GM18498 (cell line): Measurements from ENCODE around the gene LRP6.

Source experiments
- ATAC-seq: cut with Tn5 transposase; IDR thresholded peaks from one replicate; pipeline ENCODE4 v1.9.1; 2021; ENCODE audit warnings: mild to moderate bottlenecking, moderate library complexity; ENCODE audit not compliant: unreplicated experiment

Gene LRP6

DNA sequence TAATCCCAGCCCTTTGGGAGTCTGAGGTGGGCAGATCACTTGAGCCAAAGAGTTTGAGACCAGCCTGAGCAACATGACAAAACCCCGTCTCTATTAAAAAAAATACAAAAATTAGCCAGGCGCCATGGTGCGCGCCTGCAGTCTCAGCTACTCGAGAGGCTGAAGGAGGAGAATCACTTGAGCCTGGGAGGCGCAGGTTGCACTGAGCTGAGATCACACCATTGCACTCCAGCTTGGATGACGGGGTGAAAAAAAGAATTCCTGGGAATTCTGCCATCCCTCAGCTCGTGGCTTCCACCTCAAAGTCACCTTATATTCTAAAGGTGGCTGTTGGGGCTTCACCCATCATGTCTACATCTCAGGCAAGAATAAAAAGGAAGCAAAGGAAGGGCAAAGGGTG, 183.2 kb downstream of the LRP6 start:
- no peak for ATAC-seq

DNA sequence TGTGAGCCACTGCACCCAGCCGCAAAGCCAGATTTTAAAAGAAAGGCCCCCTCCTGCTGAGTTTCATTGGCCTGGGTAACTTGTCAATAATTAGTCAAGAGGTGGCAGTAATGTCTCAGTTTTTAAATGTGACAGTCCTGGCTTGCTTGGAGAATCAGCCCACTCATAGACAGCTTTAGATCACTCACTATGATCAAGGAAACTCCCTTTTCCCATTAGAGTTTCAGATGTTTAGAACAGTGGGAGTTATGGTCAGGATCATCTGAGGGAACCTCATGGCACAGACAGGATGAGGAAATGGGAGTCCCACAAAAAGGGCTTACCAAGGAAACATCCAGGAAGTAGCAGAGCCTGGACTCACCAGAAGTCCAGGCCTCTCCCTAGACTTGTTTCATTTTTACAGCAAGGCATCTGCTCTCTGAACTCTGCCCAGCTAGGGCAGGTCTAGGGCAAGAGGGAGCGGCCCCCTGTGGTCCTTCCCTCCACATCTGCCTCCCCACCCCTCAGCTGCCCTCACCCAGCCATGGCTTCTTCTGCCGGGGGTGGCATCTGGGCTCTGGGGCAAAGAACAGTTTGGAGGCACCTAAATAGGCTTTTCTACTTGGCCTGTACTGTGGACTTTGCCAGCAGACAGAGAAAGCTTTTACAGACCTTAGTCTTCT, 184.9 kb downstream of the LRP6 start:
- ATAC-seq = peak; percentile 65

DNA sequence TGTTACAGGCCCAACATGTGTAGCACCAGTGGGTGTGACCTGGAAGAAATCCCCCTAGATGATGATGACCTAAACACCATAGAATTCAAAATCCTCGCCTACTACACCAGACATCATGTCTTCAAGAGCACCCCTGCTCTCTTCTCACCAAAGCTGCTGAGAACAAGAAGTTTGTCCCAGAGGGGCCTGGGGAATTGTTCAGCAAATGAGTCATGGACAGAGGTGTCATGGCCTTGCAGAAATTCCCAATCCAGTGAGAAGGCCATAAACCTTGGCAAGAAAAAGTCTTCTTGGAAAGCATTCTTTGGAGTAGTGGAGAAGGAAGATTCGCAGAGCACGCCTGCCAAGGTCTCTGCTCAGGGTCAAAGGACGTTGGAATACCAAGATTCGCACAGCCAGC, 187.6 kb downstream of the LRP6 start:
- no peak for ATAC-seq

DNA sequence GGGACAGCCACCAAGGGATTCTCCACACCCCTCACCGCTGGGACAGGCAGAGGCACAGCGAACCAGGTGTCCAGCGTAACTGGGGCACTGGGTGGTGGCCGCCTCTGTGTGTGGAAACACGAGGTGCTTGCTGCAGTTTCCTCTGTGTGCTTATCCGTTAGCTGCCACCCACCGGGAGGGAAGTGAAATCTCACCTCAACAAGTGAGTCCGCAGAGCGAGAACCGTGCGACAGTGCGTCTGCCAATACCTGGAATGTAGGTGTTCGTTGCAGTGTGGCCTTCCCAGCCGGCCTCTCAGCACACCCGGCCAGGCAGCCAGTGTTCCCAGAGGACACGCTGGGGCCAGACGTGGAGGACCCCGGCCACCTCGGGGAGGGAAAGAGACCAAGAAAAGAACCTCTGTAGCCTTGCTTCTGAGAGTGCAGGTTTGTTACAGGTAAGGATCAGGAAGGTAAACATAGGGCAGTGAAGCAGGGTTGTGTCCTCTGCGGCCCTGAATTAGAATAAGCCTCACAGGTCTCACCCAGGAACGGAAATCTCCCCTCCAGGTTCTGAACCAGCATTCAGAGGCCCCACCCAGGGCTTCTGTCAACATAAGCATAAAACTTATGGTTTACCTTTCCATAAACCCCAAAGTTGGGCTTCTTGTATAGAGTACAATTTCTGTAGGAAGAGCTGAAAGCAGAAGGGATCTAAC, 194.6 kb downstream of the LRP6 start:
- ATAC-seq = no peak

DNA sequence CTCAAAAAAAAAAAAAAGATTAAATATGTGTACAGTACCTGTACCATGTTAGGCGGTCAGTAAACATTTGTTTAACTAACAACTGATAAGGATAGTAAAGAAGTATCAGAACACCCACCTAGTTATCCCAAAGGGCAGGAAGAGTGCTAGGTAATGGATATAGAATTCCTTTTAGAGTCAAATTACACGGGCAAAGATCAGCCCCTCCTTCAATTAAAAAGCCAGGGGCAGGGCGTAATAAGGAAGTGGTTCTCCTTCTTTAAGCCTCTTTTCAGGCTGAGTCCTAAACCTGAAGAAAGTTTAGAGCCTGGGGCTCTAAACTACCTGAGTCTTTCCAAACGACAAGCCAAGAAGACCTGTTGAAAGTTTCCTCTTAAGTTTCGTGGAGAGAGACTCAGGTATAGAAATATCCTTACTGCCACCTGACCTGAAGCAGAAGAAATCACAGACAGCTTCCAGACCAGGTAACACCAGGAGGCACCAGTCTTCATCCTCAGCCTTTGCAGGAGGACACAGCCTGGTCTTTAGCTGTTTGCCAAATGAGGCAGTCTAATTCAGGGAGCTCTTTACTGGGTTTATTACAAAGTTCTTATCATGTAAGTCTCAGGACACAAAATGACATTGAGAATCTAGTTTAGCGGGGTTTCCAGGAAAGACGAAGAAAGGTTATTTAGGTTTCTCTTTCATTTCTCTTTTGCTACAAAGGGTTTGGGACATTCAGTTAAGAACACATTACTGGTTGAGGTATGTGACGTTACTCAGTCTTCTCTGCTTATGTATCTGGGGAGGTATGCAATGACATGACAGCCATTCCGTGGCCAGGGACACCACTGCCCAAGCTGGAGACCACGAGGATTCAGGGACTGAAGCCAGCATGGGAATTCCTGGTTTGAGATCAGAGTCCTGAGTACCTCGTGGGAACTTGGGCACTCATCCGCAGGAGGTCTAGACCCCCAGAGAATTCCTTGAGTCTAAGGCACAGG, 195.9 kb downstream of the LRP6 start, which contains the start of gene BCL2L14:
Gene BCL2L14, plus strand, starts transcription at position 266 of the 983 bp plus-strand sequence. CDS start 8,367 bp downstream, outside the sequence.
- ATAC-seq = peak; percentile 57

DNA sequence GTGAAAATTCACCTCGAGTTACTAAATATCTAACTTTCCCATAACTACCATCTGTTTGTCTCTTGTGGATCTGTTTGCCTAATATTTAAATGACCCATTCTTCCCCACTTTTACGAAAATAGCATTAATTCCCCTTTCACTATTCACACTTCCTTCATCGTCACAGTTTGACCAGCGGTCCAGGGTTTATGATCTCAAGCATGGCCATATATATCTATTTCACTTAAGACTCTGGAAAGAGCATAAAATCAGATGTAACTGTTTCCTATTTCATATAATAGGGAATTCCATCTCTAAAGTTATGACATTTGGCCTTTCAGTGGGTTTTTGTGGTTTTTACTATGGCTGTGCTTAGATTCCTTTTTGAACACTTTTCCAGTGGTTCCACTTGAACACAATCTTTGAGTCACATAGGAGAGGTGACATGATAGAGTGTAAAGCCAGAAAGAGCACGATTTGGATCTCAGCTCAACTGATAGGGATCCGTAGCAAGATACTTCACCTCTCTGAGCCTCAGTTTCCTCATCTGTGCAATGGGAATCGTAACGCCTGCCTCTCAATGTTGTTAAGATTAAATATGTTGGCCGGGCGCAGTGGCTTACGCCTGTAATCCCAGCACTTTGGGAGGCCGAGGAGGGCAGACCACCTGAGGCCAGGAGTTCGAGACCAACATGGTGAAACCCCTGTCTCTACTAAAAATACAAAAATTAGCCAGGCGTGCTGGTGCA, 196.9 kb downstream of the LRP6 start:
- no peak for ATAC-seq

DNA sequence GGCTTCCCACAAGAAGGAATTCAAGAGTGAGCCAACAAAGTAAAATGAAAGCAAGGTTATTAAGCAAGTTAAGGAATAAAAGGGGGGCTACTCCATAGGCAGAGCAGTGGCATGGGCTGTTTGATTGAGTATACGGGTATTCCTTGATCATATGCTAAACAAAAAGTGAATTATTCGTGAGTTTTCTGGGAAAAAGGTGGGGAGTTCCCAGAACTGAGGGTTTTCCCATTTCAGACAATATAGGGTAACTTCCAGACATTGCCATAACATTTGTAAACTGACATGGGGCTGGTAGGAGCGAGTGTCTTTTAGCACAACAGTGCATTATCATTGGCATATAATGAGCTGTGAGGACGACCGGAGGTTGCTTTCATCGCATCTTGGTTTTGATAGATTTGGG, 198.1 kb downstream of the LRP6 start:
- no peak for ATAC-seq
